ENCODE measurements around the gene PAPPA.

DNA sequence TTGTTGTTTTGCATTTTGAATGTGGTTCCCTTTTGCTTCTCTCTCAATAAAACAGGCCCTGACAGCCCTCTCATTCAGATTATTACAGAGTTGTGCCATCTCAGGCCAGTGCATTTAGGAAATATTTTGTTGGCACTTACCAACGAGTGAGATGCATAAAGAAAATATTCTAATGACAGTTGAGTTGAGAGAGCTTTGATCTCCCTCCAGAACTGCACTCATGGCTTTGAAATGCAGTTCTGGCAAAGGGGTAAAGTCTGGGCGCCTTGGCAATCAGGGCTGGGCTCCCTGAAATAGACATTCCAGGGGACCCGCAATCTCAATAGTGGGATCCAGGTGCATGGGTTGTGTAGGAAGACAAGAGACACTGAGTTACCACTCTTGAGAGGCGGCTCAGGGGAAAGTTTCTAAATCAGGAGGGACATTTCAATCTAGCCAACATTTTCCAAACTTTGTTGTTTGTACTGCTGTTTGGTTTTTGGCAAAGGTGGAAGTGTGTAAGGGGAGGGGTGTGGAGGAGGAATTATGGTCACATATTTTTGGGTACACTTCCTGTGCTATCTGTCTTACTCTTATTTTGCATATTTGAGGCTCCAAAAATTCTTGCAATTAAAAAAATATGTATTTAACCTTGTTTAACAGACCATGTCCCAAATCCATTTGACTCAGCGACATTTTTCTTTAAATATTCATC, 48.8 kb downstream of the PAPPA start:
- TF ChIP-seq, protein P1, sequence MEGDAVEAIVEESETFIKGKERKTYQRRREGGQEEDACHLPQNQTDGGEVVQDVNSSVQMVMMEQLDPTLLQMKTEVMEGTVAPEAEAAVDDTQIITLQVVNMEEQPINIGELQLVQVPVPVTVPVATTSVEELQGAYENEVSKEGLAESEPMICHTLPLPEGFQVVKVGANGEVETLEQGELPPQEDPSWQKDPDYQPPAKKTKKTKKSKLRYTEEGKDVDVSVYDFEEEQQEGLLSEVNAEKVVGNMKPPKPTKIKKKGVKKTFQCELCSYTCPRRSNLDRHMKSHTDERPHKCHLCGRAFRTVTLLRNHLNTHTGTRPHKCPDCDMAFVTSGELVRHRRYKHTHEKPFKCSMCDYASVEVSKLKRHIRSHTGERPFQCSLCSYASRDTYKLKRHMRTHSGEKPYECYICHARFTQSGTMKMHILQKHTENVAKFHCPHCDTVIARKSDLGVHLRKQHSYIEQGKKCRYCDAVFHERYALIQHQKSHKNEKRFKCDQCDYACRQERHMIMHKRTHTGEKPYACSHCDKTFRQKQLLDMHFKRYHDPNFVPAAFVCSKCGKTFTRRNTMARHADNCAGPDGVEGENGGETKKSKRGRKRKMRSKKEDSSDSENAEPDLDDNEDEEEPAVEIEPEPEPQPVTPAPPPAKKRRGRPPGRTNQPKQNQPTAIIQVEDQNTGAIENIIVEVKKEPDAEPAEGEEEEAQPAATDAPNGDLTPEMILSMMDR (IDR thresholded peaks at IDR 0.05), result no peak
- TF ChIP-seq POLR2A (IDR thresholded peaks at IDR 0.05), result no peak
